Prostate gland (tissue), 2 donors: Measurements from ENCODE around the gene GALT.

Experiments
- CTCF ChIP-seq, 4 experiments: fragments of 200-600 bp in 2 of 4; fragments of 450-650 bp in 2 of 4; sonication (generic) in 2 of 4; IDR thresholded peaks; 1 replicate in 3 of 4; 2 replicates in 1 of 4; pipeline ENCODE4 v1.5.1; 2016 to 2019; ENCODE audit warnings: antibody characterized with exemption in 4 of 4, mild to moderate bottlenecking in 2 of 4, moderate library complexity in 2 of 4
- POLR2A ChIP-seq: fragments of 450-650 bp; IDR thresholded peaks from one replicate; pipeline ENCODE4 v1.6.1; 2016; ENCODE audit warnings: antibody characterized with exemption, mild to moderate bottlenecking

GRCh38 chr9:34686231-34686630 is 39.8 kb downstream of the GALT start:
- no peak for TF ChIP-seq CTCF (IDR thresholded peaks at IDR 0.05)
- no peak for TF ChIP-seq POLR2A
